OCI-LY1 (cell line): ENCODE results near the gene RRN3.
"Not testable (repeated sequence)": the region's sequence is repeated elsewhere in the genome, so short reads cannot be mapped to it uniquely, and the experiment has no call there.

Source experiments
- H2AFZ ChIP-seq: fragments of 200-600 bp; sonication (generic), shearing (Covaris generic); 2 replicates; pipeline ENCODE4 v1.6.0; 2014; ENCODE audit warnings: antibody characterized with exemption, mild to moderate bottlenecking, low read length
- H3F3A ChIP-seq: fragments of 200-600 bp; sonication (generic), shearing (Covaris generic); 2 replicates; pipeline ENCODE4 v1.6.0; 2014; ENCODE audit warnings: mild to moderate bottlenecking, antibody characterized with exemption, low read length, moderate library complexity; ENCODE audit not compliant: insufficient read depth
- H3K27ac ChIP-seq: fragments of 200-600 bp; sonication (generic); 2 replicates; pipeline ENCODE4 v1.5.1; 2014; ENCODE audit warnings: low read length, mixed run types, mild to moderate bottlenecking, low read depth; ENCODE audit not compliant: poor library complexity, severe bottlenecking
- H3K27me3 ChIP-seq: fragments of 200-600 bp; sonication (generic); 2 replicates; pipeline ENCODE4 v1.6.0; 2014; ENCODE audit warnings: antibody characterized with exemption, mild to moderate bottlenecking, low read length, moderate library complexity; ENCODE audit not compliant: insufficient read depth
- H3K36me3 ChIP-seq: fragments of 200-600 bp; sonication (generic); 2 replicates; pipeline ENCODE4 v1.6.1; 2014; ENCODE audit warnings: mild to moderate bottlenecking, antibody characterized with exemption, low read length, moderate library complexity, mixed read lengths; ENCODE audit not compliant: insufficient read depth
- H3K4me1 ChIP-seq: fragments of 200-600 bp; sonication (generic); 2 replicates; pipeline ENCODE4 v1.5.1; 2014; ENCODE audit warnings: mild to moderate bottlenecking, low read length, moderate library complexity; ENCODE audit not compliant: insufficient read depth, severe bottlenecking
- H3K4me2 ChIP-seq: fragments of 200-600 bp; sonication (generic), shearing (Covaris generic); 2 replicates; pipeline ENCODE4 v1.6.1; 2014; ENCODE audit warnings: low read length
- H3K4me3 ChIP-seq: fragments of 200-600 bp; sonication (generic); 2 replicates; pipeline ENCODE4 v1.5.1; 2014; ENCODE audit warnings: low read length, low read depth, mild to moderate bottlenecking, mixed read lengths; ENCODE audit not compliant: poor library complexity, severe bottlenecking
- H3K79me2 ChIP-seq: fragments of 200-600 bp; shearing (Covaris generic); 2 replicates; pipeline ENCODE4 v1.6.1; 2016; ENCODE audit warnings: mixed run types, low read length, mixed read lengths; ENCODE audit not compliant: insufficient read depth
- H3K9ac ChIP-seq: fragments of 200-600 bp; sonication (generic), shearing (Covaris generic); 2 replicates; pipeline ENCODE4 v1.6.1; 2014; ENCODE audit warnings: mild to moderate bottlenecking, low read length, mixed read lengths
- H3K9me2 ChIP-seq: fragments of 200-600 bp; sonication (generic), shearing (Covaris generic); 2 replicates; pipeline ENCODE4 v1.6.1; 2014; ENCODE audit warnings: low read depth, mild to moderate bottlenecking, low read length, mixed read lengths
- H3K9me3 ChIP-seq: fragments of 200-600 bp; shearing (Covaris generic); 2 replicates; pipeline ENCODE4 v1.6.1; 2014; ENCODE audit warnings: low read length, mixed read lengths
- H4K20me1 ChIP-seq: fragments of 200-600 bp; sonication (generic), shearing (Covaris generic); 2 replicates; pipeline ENCODE4 v1.6.0; 2016; ENCODE audit warnings: mild to moderate bottlenecking, low read length; ENCODE audit not compliant: insufficient read depth

RRN3 gene

DNA sequence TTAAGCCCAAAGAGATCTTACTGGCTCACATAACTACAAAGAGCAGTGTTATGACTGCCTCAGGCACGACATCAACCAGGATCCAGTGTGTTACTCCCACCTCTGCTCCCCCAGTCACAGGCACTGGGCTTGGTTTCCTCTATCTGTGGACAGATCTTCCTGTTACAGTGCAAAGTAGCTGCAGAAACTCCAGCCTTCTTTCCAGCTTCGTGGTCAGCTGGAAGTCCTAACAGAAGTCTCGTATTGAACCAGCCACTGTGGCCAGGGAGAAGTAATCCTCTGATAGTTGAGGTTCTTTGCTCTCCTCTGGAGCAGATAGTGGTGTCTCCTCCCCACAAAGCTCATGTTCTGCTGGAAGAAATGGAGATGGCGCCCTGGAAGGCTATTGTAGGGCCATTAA is 77.7 kb downstream of the RRN3 start:
- not testable (repeated sequence) for H3K4me2 ChIP-seq, H4K20me1 ChIP-seq, H3K9me3 ChIP-seq, H2AFZ ChIP-seq, H3F3A ChIP-seq, H3K4me1 ChIP-seq, H3K9ac ChIP-seq, H3K79me2 ChIP-seq, H3K4me3 ChIP-seq, H3K9me2 ChIP-seq, H3K27me3 ChIP-seq
- peaks cover 26% of the 10 kb centered on the region; the same call in 1 of the 2 replicates for H3K36me3 ChIP-seq
- H3K27ac ChIP-seq = peak overlapping the region; percentile 10

DNA sequence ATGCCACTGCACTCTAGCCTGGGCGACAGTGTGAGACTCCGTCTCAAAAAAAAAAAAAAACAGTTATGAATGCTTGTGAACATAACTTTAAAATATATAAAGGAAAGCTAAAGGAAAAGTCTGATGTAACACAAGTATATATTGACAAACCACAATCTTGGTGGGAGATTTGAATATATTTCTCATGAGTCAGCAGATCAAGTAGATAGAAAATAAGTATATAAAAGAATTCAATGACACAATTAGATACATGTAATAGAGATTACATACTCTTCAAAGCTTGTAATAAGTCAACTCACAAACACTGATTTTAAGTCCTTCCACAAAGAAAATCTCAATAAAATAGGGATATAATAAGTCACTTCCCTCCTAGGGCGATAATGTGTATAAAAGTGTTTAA is 78.4 kb downstream of the RRN3 start:
- H3K4me2 ChIP-seq, H3K9me2 ChIP-seq, H3K9ac ChIP-seq, H3K4me3 ChIP-seq, H3K4me1 ChIP-seq, H3K27me3 ChIP-seq, H4K20me1 ChIP-seq, H3K79me2 ChIP-seq, H3K27ac ChIP-seq, H3F3A ChIP-seq, H2AFZ ChIP-seq, H3K9me3 ChIP-seq: not testable (repeated sequence)
- H3K36me3 ChIP-seq = peaks cover 32% of the 10 kb centered on the region

DNA sequence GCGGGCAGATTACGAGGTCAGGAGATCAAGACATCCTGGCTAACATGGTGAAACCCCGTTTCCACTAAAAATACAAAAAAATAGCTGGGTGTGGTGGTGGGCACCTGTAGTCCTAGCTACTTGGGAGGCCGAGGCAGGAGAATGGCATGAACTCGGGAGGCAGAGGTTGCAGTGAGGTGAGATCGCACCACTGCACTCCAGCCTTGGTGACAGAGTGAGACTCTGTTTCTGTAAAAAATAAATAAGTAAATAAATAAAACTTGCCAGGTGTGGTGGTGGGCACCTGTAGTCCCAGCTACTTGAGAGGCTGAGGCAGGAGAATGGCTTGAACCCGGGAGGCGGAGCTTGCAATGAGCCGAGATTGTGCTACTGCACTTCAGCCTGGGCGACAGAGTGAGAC is 81.1 kb downstream of the RRN3 start:
- not testable (repeated sequence) for H2AFZ ChIP-seq, H3K27ac ChIP-seq, H3K79me2 ChIP-seq, H3K9ac ChIP-seq, H3F3A ChIP-seq, H4K20me1 ChIP-seq, H3K4me1 ChIP-seq, H3K4me2 ChIP-seq, H3K4me3 ChIP-seq, H3K27me3 ChIP-seq, H3K9me3 ChIP-seq, H3K9me2 ChIP-seq
- H3K36me3 ChIP-seq = peaks cover 36% of the 10 kb centered on the region
